Spleen (tissue), 11 donors: ENCODE data around the gene ZKSCAN4. TPM values are rescaled to one million over a fixed set of nuclear protein-coding genes. Genes with fewer than 3 reads are reported as not detected.

Experiments
- DNase-seq: peaks from one replicate; pipeline ENCODE4 v3.0.0-alpha.2; 2020
- H3K27ac ChIP-seq, 8 donors: fragments of 200-600 bp; sonication (generic) in 7 of 8; 1 replicate in 4 of 8; 2 replicates in 4 of 8; pipeline versions ENCODE4 v1.5.0 to v1.8.0; 2016 to 2021; ENCODE audit warnings: inconsistent platforms in 4 of 8, mild to moderate bottlenecking in 4 of 8, moderate library complexity in 1 of 8
- H3K27me3 ChIP-seq, 7 donors: fragments of 200-600 bp; sonication (generic) in 6 of 7; replicated peaks in 1 of 7; 1 replicate in 4 of 7; 2 replicates in 3 of 7; pipeline versions ENCODE4 v1.5.0 to v1.8.0; 2016 to 2021; ENCODE audit warnings: inconsistent platforms in 3 of 7, mild to moderate bottlenecking in 1 of 7
- H3K36me3 ChIP-seq, 6 donors: fragments of 200-600 bp; sonication (generic) in 5 of 6; 1 replicate in 4 of 6; 2 replicates in 2 of 6; pipeline versions ENCODE4 v1.5.0 to v1.8.0; 2016 to 2021; ENCODE audit warnings: inconsistent platforms in 2 of 6
- H3K4me1 ChIP-seq, 6 donors: fragments of 200-600 bp; sonication (generic) in 5 of 6; 1 replicate in 3 of 6; 2 replicates in 3 of 6; pipeline versions ENCODE4 v1.5.0 to v1.8.0; 2016 to 2021; ENCODE audit warnings: inconsistent platforms in 3 of 6
- H3K4me3 ChIP-seq, 8 donors: fragments of 200-600 bp; sonication (generic) in 7 of 8; 1 replicate in 4 of 8; 2 replicates in 4 of 8; pipeline versions ENCODE4 v1.5.0 to v1.8.0; 2016 to 2021; ENCODE audit warnings: inconsistent platforms in 4 of 8, mild to moderate bottlenecking in 4 of 8, moderate library complexity in 2 of 8
- H3K9me3 ChIP-seq, 8 donors: fragments of 200-600 bp; sonication (generic) in 7 of 8; 1 replicate in 4 of 8; 2 replicates in 4 of 8; pipeline versions ENCODE4 v1.5.0 to v1.8.0; 2016 to 2021; ENCODE audit warnings: inconsistent platforms in 4 of 8
- POLR2A ChIP-seq, 3 donors: fragments of 450-650 bp; IDR thresholded peaks; one replicate each; pipeline ENCODE4 v1.5.1; 2017; ENCODE audit warnings: antibody characterized with exemption in 3 of 3, mild to moderate bottlenecking in 1 of 3
- POLR2AphosphoS5 ChIP-seq, 3 donors: sonication (generic); formaldehyde crosslinking; IDR thresholded peaks; one replicate each; pipeline ENCODE4 v1.5.1; 2017; ENCODE audit warnings: antibody characterized with exemption in 3 of 3
- WGBS, 5 donors: extraction: QIAGEN DNeasy Blood & Tissue Kit in 3 of 5; methylation state at CpG; one replicate each; pipeline versions ENCODE4 v1.1.5 to v1.1.7; 2013 to 2018; 5-methylcytosine and 5-hydroxymethylcytosine counted together
- intact Hi-C: fragments of 100-400 bp; cut with DNase I; formaldehyde crosslinking; loops from one replicate; pipeline ENCODE4 v1.15.0; 2023; ENCODE audit warnings: low total_unique reads
- polyA plus RNA-seq, 3 donors: library from polyadenylated mRNA; stranded (reverse); fragments of 200-250 nt; gene quantifications; one replicate each; pipeline ENCODE4 v1.2.1, GENCODE V29; 2013
- total RNA-seq, 7 donors: library from RNA; depleted of rRNA in 3 of 7; stranded (reverse); fragments of >200 nt in 3 of 7; fragmentation: NEBNext Ultra II Directional in 4 of 7; extraction: Animal tissue kit (Norgen Biotek cat#: 25700) in 4 of 7; gene quantifications; one replicate each; pipeline versions ENCODE4 v1.1.0 to v1.2.1, GENCODE V29; 2016 to 2021
- TF ChIP-seq, protein P1 (sequence below), 11 experiments: fragments of 200-600 bp in 7 of 11; fragments of 450-650 bp in 4 of 11; sonication (generic) in 4 of 11; IDR thresholded peaks in 8 of 11; conservative IDR thresholded peaks in 3 of 11; 1 replicate in 7 of 11; 2 replicates in 4 of 11; pipeline versions ENCODE4 v1.4.0 to v1.8.0; 2016 to 2021; ENCODE audit warnings: antibody characterized with exemption in 11 of 11, inconsistent platforms in 4 of 11, mild to moderate bottlenecking in 1 of 11
- donor health status: healthy with polysubstance abuse.
- donor health status: DM: no; HTN: no; CAD: no; lungs with moderate emphysema.
- donor health status: DM: no; HTN: no; CAD: no.
- donor health status: Bipolar disorder and iron deficiency.
- donor health status: healthy.
- donor health status: DM: no; HTN: no; CAD: no.
- donor health status: DM: yes; HTN: yes; CAD: no.

ZKSCAN4 gene
- total and polyA plus RNA-seq, 10 donors = 5.2 to 13.7 (median 11.0) TPM

DNA sequence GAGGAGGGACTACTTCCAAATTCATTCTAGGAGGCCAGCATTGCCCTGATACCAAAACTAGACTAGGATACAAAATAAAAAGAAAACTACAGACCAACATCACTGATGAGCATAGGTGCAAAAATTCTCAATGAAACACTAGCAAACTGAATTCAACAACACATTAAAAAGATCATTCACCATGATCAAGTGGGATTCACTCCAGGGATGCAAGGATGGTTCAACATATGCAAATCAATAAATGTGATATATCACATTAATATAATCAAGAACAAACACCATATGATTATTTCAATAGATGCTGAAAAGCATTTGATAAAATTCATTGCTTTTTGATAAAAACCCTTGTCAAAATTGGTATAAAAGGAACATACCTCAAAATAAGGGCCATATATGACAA, 39.5 kb upstream of the ZKSCAN4 start:
- H3K27ac ChIP-seq = no peak overlapping the region
- H3K36me3 ChIP-seq = peaks cover 0 to 33% (median 11%) of the 10 kb centered on the region in 6 donors
- DNase-seq = no peak
- H3K4me3 ChIP-seq = no peak overlapping the region
- intact Hi-C loops = no loop called here
- no peaks in the 10 kb centered on the region for H3K9me3 ChIP-seq
- H3K27me3 ChIP-seq = no peaks in the 10 kb centered on the region
- TF ChIP-seq, protein P1, sequence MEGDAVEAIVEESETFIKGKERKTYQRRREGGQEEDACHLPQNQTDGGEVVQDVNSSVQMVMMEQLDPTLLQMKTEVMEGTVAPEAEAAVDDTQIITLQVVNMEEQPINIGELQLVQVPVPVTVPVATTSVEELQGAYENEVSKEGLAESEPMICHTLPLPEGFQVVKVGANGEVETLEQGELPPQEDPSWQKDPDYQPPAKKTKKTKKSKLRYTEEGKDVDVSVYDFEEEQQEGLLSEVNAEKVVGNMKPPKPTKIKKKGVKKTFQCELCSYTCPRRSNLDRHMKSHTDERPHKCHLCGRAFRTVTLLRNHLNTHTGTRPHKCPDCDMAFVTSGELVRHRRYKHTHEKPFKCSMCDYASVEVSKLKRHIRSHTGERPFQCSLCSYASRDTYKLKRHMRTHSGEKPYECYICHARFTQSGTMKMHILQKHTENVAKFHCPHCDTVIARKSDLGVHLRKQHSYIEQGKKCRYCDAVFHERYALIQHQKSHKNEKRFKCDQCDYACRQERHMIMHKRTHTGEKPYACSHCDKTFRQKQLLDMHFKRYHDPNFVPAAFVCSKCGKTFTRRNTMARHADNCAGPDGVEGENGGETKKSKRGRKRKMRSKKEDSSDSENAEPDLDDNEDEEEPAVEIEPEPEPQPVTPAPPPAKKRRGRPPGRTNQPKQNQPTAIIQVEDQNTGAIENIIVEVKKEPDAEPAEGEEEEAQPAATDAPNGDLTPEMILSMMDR (IDR thresholded peaks at IDR 0.05 in 8 of 11, conservative IDR thresholded peaks at IDR 0.05 in 3 of 11) = no peak
- TF ChIP-seq POLR2A (IDR thresholded peaks at IDR 0.05) (no peak), POLR2AphosphoS5 (IDR thresholded peaks at IDR 0.05) (no peak)
- no peaks in the 10 kb centered on the region for H3K4me1 ChIP-seq

DNA sequence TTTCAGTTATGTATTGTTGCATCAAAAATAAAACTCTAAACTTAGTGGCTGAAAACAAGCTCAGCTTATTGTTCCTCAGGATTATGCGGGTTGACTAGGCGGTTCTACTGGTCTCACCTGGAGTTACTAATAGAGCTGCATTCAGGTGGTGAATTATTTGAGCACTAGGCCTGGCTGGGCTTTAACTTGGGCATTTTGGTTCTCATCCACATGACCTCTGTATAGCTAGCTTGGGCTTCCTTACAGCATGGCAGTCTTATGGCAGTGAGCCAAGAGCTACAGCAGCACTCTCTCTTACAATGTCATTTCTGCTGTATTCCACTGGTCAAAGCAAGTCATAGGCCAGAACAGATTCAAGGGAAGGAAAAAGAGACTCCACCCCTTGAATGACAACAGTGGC, 30.9 kb upstream of the ZKSCAN4 start:
- Histone ChIP-seq H3K36me3 (peaks cover 0 to 44% (median 16%) of the 10 kb centered on the region in 6 donors), H3K27me3 (peaks cover 0 to 19% (median 0%) of the 10 kb centered on the region in 7 donors), H3K9me3 (peaks cover 0 to 6% (median 0%) of the 10 kb centered on the region in 8 donors), H3K27ac (no peak overlapping the region), H3K4me1 (peaks cover 0 to 25% (median 17%) of the 10 kb centered on the region in 6 donors), H3K4me3 (no peak overlapping the region)
- intact Hi-C loops = no loop called here
- no peak for DNase-seq
- 87 to 100% (median 95%) methylated on average over 2 of the region's 2 CpGs for WGBS, 5 donors
- no peak for TF ChIP-seq POLR2A (IDR thresholded peaks at IDR 0.05)
- TF ChIP-seq, protein P1 (IDR thresholded peaks at IDR 0.05 in 8 of 11, conservative IDR thresholded peaks at IDR 0.05 in 3 of 11) = no peak
- TF ChIP-seq POLR2AphosphoS5 (IDR thresholded peaks at IDR 0.05) = no peak

DNA sequence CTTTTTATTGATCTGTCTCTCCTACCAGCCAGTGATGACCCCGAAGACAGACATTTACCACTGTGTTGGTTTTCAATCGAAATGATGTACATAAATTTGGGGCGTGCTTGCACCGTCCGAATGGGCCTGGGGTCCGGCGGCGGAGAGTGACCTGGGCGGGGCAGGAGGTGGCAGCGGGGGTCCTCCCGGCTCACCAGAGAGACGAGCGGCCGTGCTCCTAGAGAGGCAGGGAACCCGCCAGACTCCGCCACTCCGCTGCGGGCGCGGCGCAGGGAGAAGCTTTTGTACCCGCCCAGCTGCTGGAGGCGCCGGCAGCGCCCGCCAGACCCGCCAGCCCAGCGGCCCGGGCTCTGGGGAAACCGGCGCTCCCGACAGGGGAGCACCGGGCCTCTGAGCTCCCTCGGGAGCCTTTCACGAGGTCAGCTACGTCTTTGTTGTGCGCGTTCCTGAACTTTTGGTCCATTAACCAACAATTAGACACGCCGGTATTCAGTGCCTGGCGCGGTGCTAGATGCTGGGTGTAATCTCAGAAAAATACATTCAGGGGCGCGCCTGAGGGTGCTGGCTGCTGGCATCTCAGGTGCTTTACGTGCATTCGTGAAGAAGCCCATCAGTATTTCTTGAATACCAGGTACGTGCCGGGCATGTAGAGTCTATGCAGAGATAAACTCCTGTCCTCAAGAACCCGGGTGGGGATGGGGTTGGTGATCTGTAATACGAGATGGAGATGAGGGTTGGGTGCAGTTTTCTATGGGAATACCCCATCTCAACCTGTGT, 29.4 kb upstream of the ZKSCAN4 start, which contains the start of gene PGBD1:
Gene PGBD1, plus strand, starts transcription at position 285 of the 777 bp plus-strand sequence. CDS start 2,242 bp downstream, outside the sequence.
- peaks cover 0 to 6% (median 0%) of the 10 kb centered on the region in 8 donors for H3K9me3 ChIP-seq
- peak; percentile 53 to 80 (median 76) for TF ChIP-seq POLR2AphosphoS5 (IDR thresholded peaks at IDR 0.05)
- TF ChIP-seq, protein P1 (IDR thresholded peaks at IDR 0.05 in 8 of 11, conservative IDR thresholded peaks at IDR 0.05 in 3 of 11) = no peak
- peak in 1 of 3 donors; percentile 19 for TF ChIP-seq POLR2A (IDR thresholded peaks at IDR 0.05)
- peak; percentile 91 for DNase-seq
- 1 to 3% (median 1%) methylated on average over 38 to 50 of the region's 50 CpGs for WGBS, 5 donors
- intact Hi-C loops = no loop called here
- peak within 1 kb of the TSS; percentile 43 to 71 (median 54) for H3K4me3 ChIP-seq
- H3K27ac ChIP-seq = peak within 1 kb of the TSS in 6 of 8 donors; percentile 1 to 62 (median 42)
- H3K27me3 ChIP-seq = peaks cover 0 to 19% (median 0%) of the 10 kb centered on the region in 7 donors
- peaks cover 2 to 45% (median 14%) of the 10 kb centered on the region in 6 donors for H3K36me3 ChIP-seq
- H3K4me1 ChIP-seq = peaks cover 0 to 25% (median 17%) of the 10 kb centered on the region in 6 donors
